ENCODE results near the gene TGM3.

- TF ChIP-seq POLR2AphosphoS5 (IDR thresholded peaks at IDR 0.05; ENCODE audit: borderline replicate concordance, low read depth, low read length) = no peak
- TF ChIP-seq EZH2 (IDR thresholded peaks at IDR 0.05) = no peak
- TF ChIP-seq FOXP2 (optimal IDR thresholded peaks at IDR 0.05; ENCODE audit: control extremely low read depth, extremely low read length, insufficient read depth) = no peak
These were observed 13.6 kb upstream of the TGM3 start for GRCh38 chr20:2282181-2282580.
